Measurements from ENCODE around the gene AKAP13. TPM values are rescaled to one million over a fixed set of nuclear protein-coding genes. Genes with fewer than 3 reads are reported as not detected.

Gene AKAP13
- total RNA-seq, 2 experiments from 2014 or later, result 79.4 to 83.2 TPM

GRCh38 chr15:85354461-85354860, 25.9 kb upstream of the AKAP13 start:
- Mint-ChIP-seq H3K36me3 (ENCODE audit: low read depth) (no peaks in the 10 kb centered on the region), H3K4me3 (no peak overlapping the region), H3K27me3 (ENCODE audit: low read depth) (peaks cover 2% of the 10 kb centered on the region), H3K9me3 (no peaks in the 10 kb centered on the region), H3K27ac (no peak overlapping the region), H3K4me1 (ENCODE audit: low read depth) (peaks cover 11% of the 10 kb centered on the region)
- no peak for DNase-seq
- intact Hi-C loops (cut with micrococcal nuclease), result no loop called here
- CTCF ChIA-PET, result no interaction called here

GRCh38 chr15:85354948-85355347, 25.5 kb upstream of the AKAP13 start:
- Mint-ChIP-seq H3K27me3 (ENCODE audit: low read depth) (peaks cover 2% of the 10 kb centered on the region), H3K4me3 (no peak overlapping the region), H3K4me1 (ENCODE audit: low read depth) (peaks cover 11% of the 10 kb centered on the region), H3K36me3 (ENCODE audit: low read depth) (no peaks in the 10 kb centered on the region), H3K27ac (no peak overlapping the region), H3K9me3 (no peaks in the 10 kb centered on the region)
- CTCF ChIA-PET, result interaction anchor here (0.5 to 2.1 kb wide), 2 partner anchors 24 to 180 kb away, joined by 3 to 5 read pairs; no protein-coding TSS in a partner anchor
- intact Hi-C loops (cut with micrococcal nuclease), result loop anchor here (5.0 kb wide), 1 partner anchor 38 kb away; no protein-coding TSS in a partner anchor
- DNase-seq, result no peak

DNA sequence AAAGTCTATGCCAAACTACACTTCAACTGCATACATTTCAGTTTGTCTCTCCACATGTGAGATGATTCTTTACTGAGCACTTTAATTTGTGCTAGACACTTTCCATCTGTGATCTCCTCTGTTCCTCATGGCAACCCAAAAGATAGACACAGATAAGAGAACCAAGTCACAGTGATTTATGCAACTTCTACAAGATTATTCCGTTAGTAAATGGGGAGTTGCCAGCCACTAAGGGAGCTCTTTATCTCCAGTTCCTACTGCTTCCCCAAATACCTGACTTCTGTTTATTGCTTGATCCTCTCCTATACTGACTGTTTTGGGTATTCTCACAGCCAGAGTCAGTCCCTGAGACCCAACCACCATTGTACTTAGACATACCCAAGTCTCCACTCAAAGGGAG, 24.1 kb upstream of the AKAP13 start:
- no peak for DNase-seq
- H3K4me1 Mint-ChIP-seq (ENCODE audit: low read depth), result peaks cover 11% of the 10 kb centered on the region
- intact Hi-C loops (cut with micrococcal nuclease), result loop anchor here (5.0 kb wide), 1 partner anchor 39 kb away; no protein-coding TSS in a partner anchor
- H3K36me3 Mint-ChIP-seq (ENCODE audit: low read depth), result no peaks in the 10 kb centered on the region
- H3K27me3 Mint-ChIP-seq (ENCODE audit: low read depth), result peaks cover 2% of the 10 kb centered on the region
- no peak overlapping the region for H3K4me3 Mint-ChIP-seq
- no peaks in the 10 kb centered on the region for H3K9me3 Mint-ChIP-seq
- no peak overlapping the region for H3K27ac Mint-ChIP-seq
- CTCF ChIA-PET, result interaction anchor here (0.7 to 2.1 kb wide), 3 partner anchors 10 to 379 kb away, joined by 3 to 5 read pairs (median 5); no protein-coding TSS in a partner anchor

DNA sequence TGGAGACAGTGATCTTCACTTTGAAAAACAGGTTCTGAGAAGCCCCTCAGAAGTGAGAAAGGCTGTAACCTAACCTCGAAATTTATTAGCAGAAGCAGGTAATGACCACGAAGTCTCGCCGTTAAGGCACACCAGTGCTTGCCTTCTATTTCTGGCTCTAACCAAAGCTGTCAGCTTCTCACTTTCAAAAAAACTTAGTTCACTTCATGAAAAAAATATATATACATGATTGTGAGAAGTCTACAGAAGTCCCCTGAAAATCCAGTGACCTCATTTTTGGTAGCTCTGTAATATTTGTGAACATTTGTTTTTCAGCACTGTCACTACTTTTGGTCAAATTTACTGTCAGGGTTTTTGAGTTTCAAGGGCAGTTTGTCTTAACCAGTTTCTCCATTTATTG, 19.1 kb upstream of the AKAP13 start:
- DNase-seq, result no peak
- Mint-ChIP-seq H3K4me1 (ENCODE audit: low read depth) (peaks cover 16% of the 10 kb centered on the region), H3K27me3 (ENCODE audit: low read depth) (no peaks in the 10 kb centered on the region), H3K27ac (no peak overlapping the region), H3K36me3 (ENCODE audit: low read depth) (no peaks in the 10 kb centered on the region), H3K4me3 (no peak overlapping the region), H3K9me3 (no peaks in the 10 kb centered on the region)
- CTCF ChIA-PET, result interaction anchor here (1.0 kb wide), 1 partner anchor 30 kb away, joined by 4 read pairs; no protein-coding TSS in a partner anchor
- intact Hi-C loops (cut with micrococcal nuclease), result no loop called here

DNA sequence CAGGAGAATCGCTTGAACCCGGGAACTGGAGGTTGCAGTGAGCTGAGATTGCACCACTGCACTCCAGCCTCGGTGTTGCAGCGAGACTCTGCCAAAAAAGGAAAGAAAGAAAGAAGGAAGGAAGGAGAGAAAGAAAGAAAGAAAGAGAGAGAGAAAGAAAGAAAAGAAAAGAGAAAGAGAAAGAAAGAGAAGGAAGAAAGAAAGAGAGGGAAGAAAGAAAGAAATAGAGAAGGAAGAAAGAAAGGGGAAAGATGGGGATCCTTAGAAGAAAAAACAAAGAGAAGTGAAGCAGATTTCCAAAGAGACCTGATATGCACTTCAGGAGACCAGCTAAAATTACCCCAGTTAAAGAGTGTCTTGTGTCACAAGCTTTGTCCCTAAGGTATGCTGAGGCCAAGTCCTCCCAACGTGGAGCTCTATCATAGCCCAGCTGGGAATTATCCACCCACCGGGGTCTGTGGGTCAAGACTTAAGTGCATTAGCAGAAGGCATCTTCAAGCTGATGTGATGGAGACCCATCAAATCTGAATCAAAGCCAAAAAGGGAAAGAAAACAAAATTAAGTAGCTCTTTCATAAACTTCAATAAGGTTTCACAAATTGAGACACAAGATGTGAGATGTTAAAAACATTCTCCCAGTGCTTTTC, 17.8 kb upstream of the AKAP13 start:
- Mint-ChIP-seq H3K27ac (no peak overlapping the region), H3K36me3 (ENCODE audit: low read depth) (no peaks in the 10 kb centered on the region), H3K4me3 (no peak overlapping the region), H3K9me3 (no peaks in the 10 kb centered on the region), H3K4me1 (ENCODE audit: low read depth) (peaks cover 17% of the 10 kb centered on the region), H3K27me3 (ENCODE audit: low read depth) (no peaks in the 10 kb centered on the region)
- no peak for DNase-seq
- CTCF ChIA-PET, result interaction anchor here (1.0 to 1.2 kb wide), 2 partner anchors 33 to 66 kb away, joined by 3 read pairs; no protein-coding TSS in a partner anchor
- intact Hi-C loops (cut with micrococcal nuclease), result no loop called here

DNA sequence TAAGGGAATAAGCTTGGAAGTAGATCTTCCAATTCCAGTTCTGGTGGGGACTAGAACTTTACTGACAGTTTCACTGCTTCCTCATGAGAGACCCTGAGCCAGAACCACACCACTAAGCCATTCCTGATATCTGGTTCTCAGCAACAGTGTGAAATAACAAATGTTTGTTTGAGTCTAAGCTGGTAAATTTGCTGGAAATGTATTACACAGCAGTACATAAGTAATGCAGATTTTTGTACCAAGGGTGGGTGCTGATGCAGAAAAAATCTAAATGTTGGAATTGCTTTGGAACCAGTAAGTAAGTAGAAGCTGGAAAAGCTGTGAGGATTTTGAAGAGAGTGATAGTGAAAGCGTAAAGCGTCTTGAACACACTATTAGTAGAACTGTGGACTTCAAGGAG, 14.4 kb upstream of the AKAP13 start:
- CTCF ChIA-PET, result interaction anchor here (0.6 to 1.1 kb wide), 4 partner anchors 9 to 829 kb away, joined by 3 to 8 read pairs (median 4); no protein-coding TSS in a partner anchor
- peaks cover 13% of the 10 kb centered on the region for H3K4me1 Mint-ChIP-seq (ENCODE audit: low read depth)

GRCh38 chr15:85367741-85368140, 12.7 kb upstream of the AKAP13 start:
- intact Hi-C loops (cut with micrococcal nuclease), result no loop called here
- Mint-ChIP-seq H3K4me3 (no peak overlapping the region), H3K27ac (no peak overlapping the region), H3K4me1 (ENCODE audit: low read depth) (peaks cover 9% of the 10 kb centered on the region), H3K27me3 (ENCODE audit: low read depth) (no peaks in the 10 kb centered on the region), H3K36me3 (ENCODE audit: low read depth) (no peaks in the 10 kb centered on the region), H3K9me3 (no peaks in the 10 kb centered on the region)
- CTCF ChIA-PET, result interaction anchor here (1.1 kb wide), 1 partner anchor 47 kb away, joined by 6 read pairs; no protein-coding TSS in a partner anchor
- no peak for DNase-seq

More for the DNA sequence above, 14.4 kb upstream of the AKAP13 start:
- Mint-ChIP-seq H3K4me3 (no peak overlapping the region), H3K27me3 (ENCODE audit: low read depth) (no peaks in the 10 kb centered on the region), H3K27ac (no peak overlapping the region), H3K9me3 (no peaks in the 10 kb centered on the region), H3K36me3 (ENCODE audit: low read depth) (no peaks in the 10 kb centered on the region)
- DNase-seq, result no peak
- intact Hi-C loops (cut with micrococcal nuclease), result no loop called here

GRCh38 chr15:85374831-85375230, 5.6 kb upstream of the AKAP13 start:
- CTCF ChIA-PET, result no interaction called here
- peaks cover 18% of the 10 kb centered on the region for H3K4me1 Mint-ChIP-seq (ENCODE audit: low read depth)
- no peaks in the 10 kb centered on the region for H3K36me3 Mint-ChIP-seq (ENCODE audit: low read depth)
- H3K27me3 Mint-ChIP-seq (ENCODE audit: low read depth), result no peaks in the 10 kb centered on the region
- no peak overlapping the region for H3K27ac Mint-ChIP-seq
- intact Hi-C loops (cut with micrococcal nuclease), result no loop called here
- no peaks in the 10 kb centered on the region for H3K9me3 Mint-ChIP-seq
- no peak overlapping the region for H3K4me3 Mint-ChIP-seq
- no peak for DNase-seq

DNA sequence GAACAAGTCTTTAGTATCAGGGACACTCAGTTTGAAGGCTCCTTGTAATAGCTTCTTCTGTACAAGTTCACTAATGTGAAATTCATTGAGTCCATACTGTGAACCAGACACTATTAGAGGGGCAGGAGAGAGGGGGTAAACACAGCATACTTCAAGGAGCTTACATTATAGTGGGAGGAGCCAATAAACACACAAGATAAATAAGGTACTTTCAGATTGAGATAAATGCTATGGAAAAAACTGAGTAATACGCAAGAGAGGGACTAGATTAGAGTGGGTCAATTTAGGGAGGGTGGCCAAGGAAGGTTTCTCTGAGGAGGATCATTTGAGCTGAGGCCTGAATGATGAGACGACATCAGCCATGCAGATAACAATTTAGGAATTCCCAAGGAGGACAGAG, 3.1 kb upstream of the AKAP13 start:
- intact Hi-C loops (cut with micrococcal nuclease), result no loop called here
- no peaks in the 10 kb centered on the region for H3K36me3 Mint-ChIP-seq (ENCODE audit: low read depth)
- CTCF ChIA-PET, result interaction anchor here (1.0 kb wide), 1 partner anchor 9 kb away, joined by 3 read pairs; no protein-coding TSS in a partner anchor
- H3K27me3 Mint-ChIP-seq (ENCODE audit: low read depth), result no peaks in the 10 kb centered on the region
- no peak overlapping the region for H3K27ac Mint-ChIP-seq
- H3K4me3 Mint-ChIP-seq, result no peak overlapping the region
- no peaks in the 10 kb centered on the region for H3K9me3 Mint-ChIP-seq
- no peak for DNase-seq
- peaks cover 26% of the 10 kb centered on the region for H3K4me1 Mint-ChIP-seq (ENCODE audit: low read depth)

DNA sequence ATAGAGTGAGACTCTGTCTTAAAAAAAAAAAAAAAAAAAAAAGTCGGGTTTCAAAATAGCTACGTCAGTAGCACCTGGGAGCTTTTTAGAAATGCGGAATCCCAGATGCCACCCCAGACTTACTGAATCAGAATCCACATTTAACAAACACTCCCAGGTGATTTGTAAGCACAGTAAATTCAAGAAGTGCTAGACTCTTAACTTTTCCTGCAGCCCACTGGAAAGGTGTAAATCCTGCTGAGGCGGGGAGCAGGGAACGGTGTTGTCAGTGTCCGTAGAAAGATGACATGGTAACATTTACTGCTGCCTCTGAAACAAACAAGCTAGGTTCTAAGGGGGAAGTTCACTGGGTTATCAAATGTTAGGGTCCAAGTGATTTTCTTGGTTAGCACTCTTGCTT, 2.4 kb upstream of the AKAP13 start:
- Mint-ChIP-seq H3K27ac (no peak overlapping the region), H3K27me3 (ENCODE audit: low read depth) (no peaks in the 10 kb centered on the region), H3K36me3 (ENCODE audit: low read depth) (no peaks in the 10 kb centered on the region), H3K4me1 (ENCODE audit: low read depth) (peaks cover 33% of the 10 kb centered on the region), H3K9me3 (no peaks in the 10 kb centered on the region), H3K4me3 (no peak overlapping the region)
- no peak for DNase-seq
- CTCF ChIA-PET, result interaction anchor here (1.1 to 1.2 kb wide), 2 partner anchors 35 to 61 kb away, joined by 4 to 6 read pairs; no protein-coding TSS in a partner anchor
- intact Hi-C loops (cut with micrococcal nuclease), result no loop called here

DNA sequence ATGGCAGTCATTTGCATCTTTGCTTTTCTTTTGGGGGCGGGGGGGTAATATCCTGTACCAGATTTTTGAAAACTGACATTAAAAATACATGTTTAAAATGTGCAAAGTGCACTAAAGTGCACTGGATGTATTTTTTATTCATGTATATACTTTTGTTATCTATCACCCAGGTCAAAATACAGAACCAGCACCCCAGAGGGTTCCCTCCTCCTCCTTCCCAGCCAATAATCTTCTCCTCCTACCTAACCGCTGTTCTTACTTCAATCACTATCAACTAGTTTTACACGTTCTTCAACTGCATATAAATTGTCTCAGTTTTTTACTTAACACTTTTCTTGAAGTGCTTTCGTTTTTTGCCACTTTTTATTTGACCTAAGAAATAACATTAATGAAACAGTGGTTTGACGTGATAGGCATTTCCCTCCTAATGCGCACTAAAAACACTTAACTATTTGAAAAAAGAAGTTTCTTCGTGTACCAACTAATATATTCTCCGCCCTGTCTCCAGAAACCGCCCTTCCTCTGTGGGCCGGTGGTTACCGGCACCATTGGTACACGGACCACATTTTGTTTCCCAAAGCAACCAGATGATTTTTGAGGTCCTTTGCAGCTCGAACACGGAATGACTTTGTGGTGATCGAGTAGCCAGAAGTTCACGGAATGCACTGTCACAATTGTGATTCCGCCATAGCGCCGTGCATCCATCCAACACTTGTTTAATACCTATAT, 836 bp upstream of the AKAP13 start:
- Mint-ChIP-seq H3K27me3 (ENCODE audit: low read depth) (no peaks in the 10 kb centered on the region), H3K36me3 (ENCODE audit: low read depth) (no peaks in the 10 kb centered on the region), H3K4me3 (peak overlapping the region; percentile 91), H3K27ac (peak overlapping the region; percentile 90), H3K9me3 (no peaks in the 10 kb centered on the region), H3K4me1 (ENCODE audit: low read depth) (peaks cover 47% of the 10 kb centered on the region)
- intact Hi-C loops (cut with micrococcal nuclease), result loop anchor here (1.0 kb wide), 5 partner anchors 21 to 61 kb away; no protein-coding TSS in a partner anchor
- CTCF ChIA-PET, result interaction anchor here (0.6 to 4.8 kb wide), 10 partner anchors 21 to 314 kb away, joined by 3 to 30 read pairs (median 4); no protein-coding TSS in a partner anchor
- DNase-seq, result peak; percentile 43
